Urothelium cell line (cell line): ENCODE results near the gene MAGI1.

Experiments
- DNase-seq: peaks from one replicate; pipeline ENCODE4 v3.0.0; 2011; ENCODE audit warnings: low spot score, mixed read lengths
- FAIRE-seq: peaks from 2 replicates; lab custom pipeline; 2011; peaks lifted over from hg19 to GRCh38; lab: Jason Lieb, UNC

MAGI1 gene

GRCh38 chr3:65814845-65815578 is 223.7 kb downstream of the MAGI1 start:
- DNase-seq (no peak), FAIRE-seq (no peak)

- FAIRE-seq (no peak), DNase-seq (no peak)
These were observed 226.8 kb downstream of the MAGI1 start for GRCh38 chr3:65811892-65812291.

- no peak for DNase-seq
- FAIRE-seq: no peak
These were observed 227.5 kb downstream of the MAGI1 start for GRCh38 chr3:65811086-65811761.

GRCh38 chr3:65810302-65810701 is 228.4 kb downstream of the MAGI1 start:
- FAIRE-seq (no peak), DNase-seq (no peak)

GRCh38 chr3:65809641-65810150 is 229.0 kb downstream of the MAGI1 start:
- FAIRE-seq (no peak), DNase-seq (no peak)

GRCh38 chr3:65808824-65809223 is 229.9 kb downstream of the MAGI1 start:
- no peak for DNase-seq
- no peak for FAIRE-seq

GRCh38 chr3:65808407-65808806 is 230.3 kb downstream of the MAGI1 start:
- no peak for DNase-seq
- FAIRE-seq: no peak

GRCh38 chr3:65807225-65807624 is 231.5 kb downstream of the MAGI1 start:
- FAIRE-seq (no peak), DNase-seq (no peak)

- no peak for FAIRE-seq
- DNase-seq: no peak
These were observed 232.1 kb downstream of the MAGI1 start for GRCh38 chr3:65806600-65806999.

GRCh38 chr3:65796676-65797075 is 242.0 kb downstream of the MAGI1 start:
- DNase-seq (no peak), FAIRE-seq (no peak)

- DNase-seq (no peak), FAIRE-seq (no peak)
These were observed 243.6 kb downstream of the MAGI1 start for GRCh38 chr3:65795166-65795565.

GRCh38 chr3:65793495-65794200 is 245.1 kb downstream of the MAGI1 start:
- DNase-seq: peak; percentile 22
- no peak for FAIRE-seq

- no peak for DNase-seq
- FAIRE-seq: no peak
These were observed 250.3 kb downstream of the MAGI1 start for GRCh38 chr3:65788461-65788860.

GRCh38 chr3:65787827-65788226 is 250.9 kb downstream of the MAGI1 start:
- FAIRE-seq (no peak), DNase-seq (no peak)

GRCh38 chr3:65787340-65787739 is 251.4 kb downstream of the MAGI1 start:
- DNase-seq (no peak), FAIRE-seq (no peak)

GRCh38 chr3:65786890-65787289 is 251.8 kb downstream of the MAGI1 start:
- FAIRE-seq: no peak
- DNase-seq: no peak

- no peak for FAIRE-seq
- peak; percentile 27 for DNase-seq
These were observed 253.6 kb downstream of the MAGI1 start for GRCh38 chr3:65785065-65785645.

GRCh38 chr3:65783117-65783516 is 255.6 kb downstream of the MAGI1 start:
- DNase-seq: no peak
- no peak for FAIRE-seq

GRCh38 chr3:65781594-65781993 is 257.1 kb downstream of the MAGI1 start:
- FAIRE-seq: no peak
- no peak for DNase-seq

GRCh38 chr3:65779390-65779789 is 259.3 kb downstream of the MAGI1 start:
- DNase-seq: no peak
- no peak for FAIRE-seq

GRCh38 chr3:65778968-65779367 is 259.8 kb downstream of the MAGI1 start:
- no peak for DNase-seq
- FAIRE-seq: no peak
